GM18519 (cell line): Measurements from ENCODE around the gene DPYD.
A peak's percentile ranks its signal among the peaks of the same experiment; 100 is the strongest.

Experiments
- ATAC-seq: cut with Tn5 transposase; IDR thresholded peaks from one replicate; pipeline ENCODE4 v1.9.1; 2021; ENCODE audit warnings: mild to moderate bottlenecking, moderate library complexity; ENCODE audit not compliant: unreplicated experiment, low FRiP score

The DPYD gene

DNA sequence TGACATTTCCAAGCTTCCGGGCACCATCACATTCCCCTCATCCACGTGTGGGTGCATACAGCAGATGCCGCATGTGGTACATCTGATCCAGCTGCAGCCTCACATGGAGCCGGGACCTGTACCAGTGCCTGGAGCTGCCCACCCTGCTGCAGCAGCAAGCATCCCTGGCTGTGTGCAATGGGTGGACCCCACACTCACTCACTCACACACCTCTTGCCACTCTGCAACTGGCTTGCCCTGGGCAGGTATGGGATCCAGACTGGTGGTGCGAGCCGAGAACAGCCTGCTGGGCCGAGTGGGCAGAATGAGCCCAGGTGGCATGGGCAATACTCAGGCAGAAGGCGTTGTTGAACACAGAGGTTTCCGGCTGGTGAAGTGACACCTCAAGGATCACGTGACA, 75.0 kb downstream of the DPYD start:
- ATAC-seq: no peak

DNA sequence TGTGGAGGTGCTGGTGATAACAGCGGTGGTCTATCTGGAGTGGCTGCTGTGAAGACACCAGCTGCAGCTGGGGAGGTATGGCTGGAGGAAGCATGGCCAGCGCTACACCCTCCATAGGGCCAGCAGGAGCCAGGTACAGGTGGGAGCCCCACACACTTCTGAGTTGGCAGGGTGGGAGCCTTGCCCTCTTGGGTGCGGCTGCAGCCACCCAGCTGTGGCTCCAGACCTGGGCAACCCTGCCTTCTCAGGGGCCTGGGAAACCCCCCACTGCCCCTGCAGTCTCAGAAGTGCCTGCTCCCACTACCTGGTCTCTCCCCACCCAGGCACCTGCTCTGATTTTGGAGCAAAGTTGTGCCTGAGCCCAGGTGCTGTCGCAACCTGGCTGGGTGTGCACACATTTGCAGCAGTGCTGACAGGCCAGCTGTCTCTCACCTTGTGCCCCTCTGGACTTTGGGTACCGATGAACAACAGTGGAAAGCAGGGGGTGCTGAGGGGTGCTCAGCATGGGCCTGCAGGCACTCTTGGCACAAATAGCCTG, 76.2 kb downstream of the DPYD start:
- ATAC-seq: no peak

DNA sequence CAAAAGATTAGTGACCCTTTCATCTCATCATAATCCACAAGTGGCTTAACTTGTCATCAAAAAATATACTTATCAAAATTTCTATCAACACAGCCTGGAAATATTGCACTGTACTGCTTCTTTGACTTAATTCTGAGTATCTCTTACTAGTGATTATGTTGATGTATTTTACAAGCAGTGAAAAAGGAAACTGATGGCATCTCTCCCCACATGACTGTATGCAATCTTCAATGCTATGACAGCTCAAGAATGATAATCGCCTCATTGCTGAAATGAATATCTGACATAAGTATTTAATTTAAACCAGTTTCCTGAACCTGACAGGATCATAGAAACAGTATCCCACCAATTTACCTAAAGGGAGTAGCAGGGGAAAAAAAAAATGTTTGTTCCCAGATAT, 79.5 kb downstream of the DPYD start:
- no peak for ATAC-seq

DNA sequence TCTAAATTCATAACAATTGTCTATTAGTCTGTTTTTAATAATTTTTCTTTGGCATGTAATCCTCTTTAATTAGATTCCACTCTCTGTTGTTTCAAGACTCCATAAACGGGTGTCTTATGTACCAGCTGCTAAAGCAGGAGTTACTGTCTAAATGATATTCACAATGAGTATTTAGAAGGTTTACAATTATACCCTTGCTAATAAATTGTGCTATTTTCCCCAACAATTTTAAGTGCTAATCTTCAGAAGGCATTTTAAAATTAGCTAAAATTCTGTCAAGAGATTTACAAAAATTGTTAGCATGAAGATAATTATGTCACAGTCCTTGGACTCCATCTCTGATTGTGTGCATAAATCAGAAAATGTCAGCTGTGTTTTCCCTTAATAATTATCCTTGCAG, 83.7 kb downstream of the DPYD start:
- no peak for ATAC-seq

DNA sequence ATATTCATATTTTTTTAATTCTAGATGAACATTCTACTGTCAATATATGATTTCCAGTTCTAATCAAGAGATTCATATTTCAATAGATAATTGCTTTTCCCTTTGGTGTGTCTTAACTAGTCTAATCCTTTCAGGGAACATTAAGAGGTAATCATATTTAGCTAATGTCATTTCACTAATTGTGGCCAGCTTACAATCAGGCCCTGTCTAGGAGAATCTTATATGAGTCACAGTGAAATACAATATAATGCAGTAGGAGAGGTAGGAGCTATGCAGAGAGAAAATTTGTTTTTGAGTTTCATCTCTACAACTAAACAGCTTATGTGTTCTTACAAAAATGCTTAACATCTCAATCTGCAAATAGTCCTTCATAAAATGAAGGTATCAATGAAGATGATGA, 85.9 kb downstream of the DPYD start:
- no peak for ATAC-seq

DNA sequence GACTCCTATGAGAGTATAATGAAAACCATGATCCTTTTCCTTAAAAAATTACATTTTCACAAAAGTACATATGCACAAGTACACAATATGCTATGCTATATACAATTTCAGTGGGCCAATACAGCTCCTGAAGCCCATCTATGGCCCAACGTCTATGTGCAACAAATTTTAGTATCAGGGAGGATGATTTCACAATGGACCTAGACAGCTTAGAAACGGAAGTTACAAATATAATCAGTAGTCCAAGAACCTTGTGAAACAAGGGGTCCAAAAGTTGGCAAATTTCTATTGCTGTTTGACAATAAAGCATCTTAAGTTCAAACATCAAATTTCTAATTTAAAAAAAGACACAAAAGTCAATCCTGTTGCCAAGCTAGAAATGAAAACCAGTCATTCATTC, 87.0 kb downstream of the DPYD start:
- ATAC-seq: no peak

DNA sequence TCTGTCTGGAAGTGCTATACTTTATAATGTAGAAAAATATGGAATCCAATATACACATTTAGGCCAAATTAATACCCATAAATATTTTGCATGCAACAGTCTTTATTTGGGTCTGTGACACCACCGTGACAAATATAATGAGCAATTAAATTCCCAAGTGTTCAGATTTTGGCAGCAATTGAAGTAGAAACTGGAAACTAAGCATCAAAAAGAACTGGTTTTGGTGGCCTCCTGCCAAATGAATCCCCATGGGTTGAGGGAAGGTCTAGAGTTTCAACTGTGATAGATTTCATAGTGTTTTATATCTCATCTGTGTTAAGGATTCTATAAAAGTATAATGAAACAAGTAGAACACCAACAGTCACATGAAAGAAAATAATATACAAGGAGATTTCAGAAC, 88.4 kb downstream of the DPYD start:
- ATAC-seq: no peak

DNA sequence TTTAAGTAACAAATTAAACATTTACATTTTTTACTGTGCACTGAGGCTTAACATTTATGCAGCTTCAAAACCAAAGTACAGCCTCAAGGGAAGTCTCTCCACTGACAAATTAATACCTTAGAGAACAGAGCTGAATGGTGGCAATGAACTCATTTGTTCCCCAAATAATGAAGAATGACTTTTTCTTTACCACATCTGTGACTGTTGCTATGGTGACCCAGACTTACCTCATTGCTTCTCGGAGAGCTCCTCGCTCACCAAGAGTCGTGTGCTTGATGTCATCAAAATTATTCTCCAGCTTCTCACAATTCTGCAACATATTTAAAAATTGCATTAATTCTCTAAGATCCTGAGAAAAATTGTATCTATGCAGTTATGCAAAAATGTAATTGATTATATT, 92.9 kb downstream of the DPYD start:
- no peak for ATAC-seq

DNA sequence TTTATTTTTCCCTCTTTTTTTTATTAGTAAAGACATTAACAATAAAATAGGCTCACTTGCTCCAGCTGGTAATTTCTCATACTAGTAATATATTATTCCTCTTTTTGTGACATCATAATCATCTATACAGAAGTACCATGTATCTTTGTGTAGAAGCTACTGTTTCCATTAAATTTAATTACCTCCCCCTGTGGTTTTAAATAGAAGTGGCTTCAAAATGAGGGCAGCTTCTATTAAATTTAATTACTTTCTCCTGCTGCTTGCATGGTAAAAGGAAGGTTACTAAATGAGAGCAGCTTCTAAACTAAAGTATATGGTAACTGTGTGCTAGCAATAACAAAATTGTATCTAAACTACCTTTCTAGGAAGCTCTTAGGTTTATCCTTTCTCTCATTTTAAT, 94.0 kb downstream of the DPYD start:
- ATAC-seq: no peak

DNA sequence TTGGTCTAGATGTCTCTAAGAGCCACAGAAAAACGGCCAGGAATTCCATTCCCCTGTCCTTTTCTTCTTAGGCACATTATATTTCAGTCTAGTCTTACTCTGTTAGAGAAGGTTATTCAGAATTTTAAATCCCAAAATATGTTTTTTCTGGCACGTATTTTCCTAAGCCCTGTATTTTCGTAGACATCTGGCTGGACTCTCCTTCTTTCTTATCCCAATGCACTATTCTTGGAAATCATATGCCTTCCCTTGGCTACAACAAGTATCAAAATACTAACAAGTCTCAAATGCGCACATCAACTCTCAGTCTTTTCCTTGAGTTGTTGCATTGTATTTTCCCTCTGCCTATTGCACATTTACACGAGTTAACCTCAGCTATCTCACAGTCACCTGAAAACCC, 96.2 kb downstream of the DPYD start:
- no peak for ATAC-seq

DNA sequence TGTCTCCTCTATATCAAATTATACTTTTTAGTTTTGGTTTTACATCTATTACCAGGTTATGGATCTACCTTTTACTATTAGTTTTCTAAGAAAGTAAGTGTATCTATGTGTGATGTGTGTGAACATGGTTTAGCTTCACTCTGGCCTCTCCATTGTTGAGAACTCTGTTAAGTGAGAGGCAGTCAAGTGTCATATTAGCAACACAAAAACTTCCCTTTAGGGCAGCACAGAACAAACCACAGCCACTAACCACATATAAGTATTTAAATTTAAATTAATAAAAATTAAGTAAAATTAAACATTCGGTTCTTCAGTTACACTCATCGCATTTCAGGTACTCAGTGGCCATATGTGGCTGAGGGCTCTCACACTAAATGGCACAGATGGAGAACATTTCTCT, 96.6 kb downstream of the DPYD start:
- ATAC-seq: no peak

DNA sequence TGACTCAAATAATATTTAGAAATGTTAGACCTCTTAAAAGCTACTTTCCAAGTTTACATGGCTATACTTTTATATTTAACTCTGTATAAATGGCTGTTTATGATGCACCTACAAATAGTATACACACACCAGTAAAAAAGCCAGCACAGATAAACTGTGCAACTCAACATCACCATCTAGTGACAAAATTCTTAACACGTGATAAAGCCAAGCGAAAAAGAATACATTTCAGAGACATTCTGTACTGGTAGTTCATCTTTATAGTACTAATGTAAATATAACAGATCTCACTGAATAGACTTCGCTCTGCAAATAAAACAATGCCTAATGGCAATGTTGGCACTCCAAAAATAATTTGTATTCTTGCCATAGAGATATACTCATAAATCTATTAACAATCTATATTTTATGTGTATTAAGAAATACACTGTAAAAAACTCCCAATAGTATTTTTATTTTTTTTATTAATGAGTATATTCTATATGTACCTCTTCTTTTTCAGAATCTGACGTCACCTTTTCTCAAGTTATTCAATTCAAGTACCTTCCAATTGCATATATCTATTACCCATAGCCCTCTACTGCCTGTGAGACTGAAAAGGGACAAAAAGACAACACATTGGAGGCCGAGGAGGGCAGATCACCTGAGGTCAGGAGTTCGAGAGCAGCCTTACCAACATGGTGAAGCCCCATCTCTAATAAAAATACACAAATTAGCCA, 100.2 kb downstream of the DPYD start:
- ATAC-seq: peak; percentile 69

DNA sequence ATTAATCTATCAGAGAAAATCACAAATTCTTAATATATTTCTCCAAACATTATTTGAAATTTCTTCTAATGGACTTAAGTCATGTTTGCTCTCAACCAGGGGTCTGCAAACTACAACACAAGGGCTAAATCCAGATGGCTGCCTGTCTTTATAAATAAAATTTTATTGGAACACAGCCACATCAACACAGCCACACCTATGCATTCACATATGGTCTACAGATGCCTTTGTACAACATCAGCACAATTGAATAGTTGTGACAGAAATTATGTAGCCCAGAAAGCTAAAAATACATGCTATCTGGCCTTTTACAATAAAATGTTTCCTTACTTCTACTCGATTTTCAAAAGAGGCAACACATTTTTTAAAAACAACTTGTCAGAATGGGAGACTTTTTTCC, 103.9 kb downstream of the DPYD start:
- no peak for ATAC-seq

DNA sequence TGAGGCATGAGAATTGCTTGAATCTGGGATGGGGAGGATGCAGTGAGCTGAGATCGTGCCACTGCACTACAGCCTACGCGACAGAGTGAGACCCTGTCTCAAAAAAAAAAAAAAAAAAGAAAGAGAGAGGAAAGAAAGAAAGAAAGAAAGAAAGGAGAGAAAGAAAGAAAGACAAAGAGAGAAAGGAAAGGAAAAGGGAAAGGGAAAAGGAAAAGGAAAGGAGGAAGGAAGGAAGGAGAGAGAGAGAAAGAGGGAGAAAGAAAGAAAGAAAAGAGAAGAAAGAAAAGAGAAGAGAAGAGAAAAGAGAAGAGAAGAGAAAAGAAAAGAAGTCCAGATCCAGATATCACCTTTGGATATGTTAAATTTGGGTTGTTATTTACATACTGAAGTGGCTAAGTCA, 106.0 kb downstream of the DPYD start:
- no peak for ATAC-seq

DNA sequence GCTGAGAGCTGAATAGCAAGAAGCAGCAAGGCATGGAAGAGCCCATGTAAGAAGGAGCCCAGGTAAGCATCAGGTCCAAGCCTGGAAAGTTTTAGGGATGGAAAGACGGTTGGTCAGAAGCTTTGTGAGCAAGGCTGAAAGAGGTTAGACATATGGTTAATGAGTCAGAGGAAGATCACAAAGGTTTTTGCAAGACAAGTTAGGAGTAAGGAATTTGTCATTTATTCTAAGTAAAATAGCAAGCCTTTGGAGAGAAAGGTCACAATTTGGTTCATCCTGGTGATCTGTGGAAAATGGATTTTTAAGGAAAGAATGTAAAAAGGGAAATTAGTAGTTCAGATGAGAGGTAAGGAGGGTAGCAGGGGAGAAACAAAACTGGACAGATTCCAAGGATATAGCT, 106.7 kb downstream of the DPYD start:
- ATAC-seq: no peak

DNA sequence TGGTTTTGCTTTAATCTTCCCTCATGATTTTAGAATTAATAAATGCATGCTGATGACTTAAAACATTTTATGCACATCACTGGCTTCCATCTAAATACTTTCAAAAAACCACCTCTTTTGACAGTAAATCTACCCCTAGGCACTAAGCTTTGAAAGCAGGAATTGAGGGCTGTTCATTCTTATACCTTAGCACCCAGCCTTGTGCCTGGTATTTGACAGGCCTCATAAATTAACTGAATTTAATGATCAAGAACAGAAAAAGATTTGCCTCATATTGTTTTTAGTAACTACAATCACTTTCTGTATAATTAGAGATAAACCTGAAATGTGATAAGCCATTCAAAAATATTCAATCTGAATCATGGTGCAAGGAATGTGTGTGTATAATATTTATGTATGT, 108.8 kb downstream of the DPYD start:
- ATAC-seq: no peak

DNA sequence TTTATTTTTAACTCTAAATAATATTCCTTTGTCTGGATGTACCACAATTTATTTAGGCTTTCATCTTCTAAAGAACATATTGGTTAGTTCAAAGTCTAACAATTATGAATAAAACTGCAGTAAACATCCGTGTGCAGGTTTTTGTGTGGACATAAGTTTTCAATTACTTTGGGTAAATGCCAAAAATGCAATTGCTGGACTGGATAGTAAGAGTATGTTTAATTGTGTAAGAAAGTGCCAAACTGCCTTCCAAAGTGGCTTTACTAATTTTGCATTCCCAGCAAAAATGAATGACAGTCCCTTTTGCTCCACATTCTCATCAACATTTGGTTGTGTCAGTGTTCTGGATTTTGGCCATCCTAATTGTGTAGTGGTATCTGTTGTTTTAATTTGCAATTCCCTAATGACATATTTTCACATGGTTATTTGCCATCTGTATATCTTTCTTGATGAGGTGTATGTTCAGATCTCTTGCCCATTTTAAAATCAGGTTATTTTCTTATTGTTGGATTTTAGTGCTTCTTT, 113.8 kb downstream of the DPYD start:
- ATAC-seq: no peak

DNA sequence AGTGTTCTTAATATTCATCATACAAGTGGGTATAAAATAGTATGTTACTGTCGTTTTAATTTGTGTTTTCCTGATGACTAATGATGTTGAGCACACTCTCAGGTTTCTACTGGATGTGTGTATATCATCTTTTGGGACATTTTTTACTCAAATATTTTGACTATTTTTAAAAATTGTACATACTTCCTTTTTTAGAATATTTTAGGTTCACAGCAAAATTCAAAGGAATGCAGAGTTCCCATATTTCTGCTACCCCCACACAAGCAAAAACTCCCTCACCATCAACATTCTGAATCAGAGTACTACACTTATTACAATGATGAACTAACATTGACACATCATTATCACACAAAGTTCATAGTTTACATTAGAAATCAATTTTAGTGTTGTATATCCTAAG, 114.5 kb downstream of the DPYD start:
- no peak for ATAC-seq

DNA sequence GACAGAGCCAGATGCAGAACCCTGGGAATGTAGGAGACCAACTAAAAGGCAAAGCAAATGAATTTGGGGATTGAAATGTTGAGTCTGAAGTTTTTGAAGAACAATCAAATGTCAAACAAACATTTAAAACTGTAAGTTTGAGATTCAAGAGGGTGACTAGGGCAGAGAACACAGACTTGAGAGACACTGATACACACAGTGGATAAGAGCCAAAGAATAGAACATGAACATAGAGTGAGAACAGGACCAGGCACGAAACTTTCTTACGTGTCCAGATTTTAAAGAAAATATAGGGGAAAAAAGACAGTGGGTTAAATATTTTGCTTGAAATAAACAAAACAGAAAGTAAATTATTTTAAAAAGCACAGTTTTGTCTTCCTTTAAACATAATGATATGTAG, 115.7 kb downstream of the DPYD start:
- ATAC-seq: no peak

DNA sequence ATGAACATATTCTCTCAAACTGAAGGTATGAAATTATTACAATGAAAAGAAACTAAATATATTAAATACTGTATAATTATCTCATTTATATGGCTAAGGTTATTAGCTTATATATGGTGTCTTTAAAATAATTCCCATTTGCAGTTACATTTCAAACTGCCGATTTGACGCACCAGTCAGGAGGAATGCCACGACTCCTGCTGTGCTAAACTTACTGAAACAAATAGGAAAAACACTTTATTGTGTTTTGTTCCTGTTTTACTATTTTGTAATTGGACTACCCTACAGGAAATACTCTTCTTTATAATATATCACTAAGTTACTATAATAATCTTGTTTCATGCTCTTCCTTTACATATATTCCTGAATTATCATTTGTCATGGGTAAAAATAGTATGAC, 117.8 kb downstream of the DPYD start:
- ATAC-seq: no peak

DNA sequence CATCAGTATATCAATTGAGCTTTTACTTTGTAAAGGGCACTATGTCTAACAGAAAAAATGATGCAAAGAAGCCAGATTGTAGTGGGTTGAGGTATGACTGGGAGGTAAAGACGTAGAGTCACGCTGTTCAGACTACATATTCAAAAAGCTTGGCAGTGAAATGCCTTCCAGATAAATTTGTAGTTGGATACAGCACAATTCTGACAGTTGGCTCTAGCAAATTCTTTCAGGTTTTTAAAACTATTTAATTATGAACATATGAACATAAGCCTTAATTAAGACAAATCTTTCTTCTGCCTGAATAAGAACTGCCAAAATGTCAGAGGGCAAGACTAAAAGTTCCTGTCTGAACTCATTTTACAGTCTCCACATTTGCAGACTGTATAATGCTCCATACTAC, 118.8 kb downstream of the DPYD start:
- ATAC-seq: no peak

DNA sequence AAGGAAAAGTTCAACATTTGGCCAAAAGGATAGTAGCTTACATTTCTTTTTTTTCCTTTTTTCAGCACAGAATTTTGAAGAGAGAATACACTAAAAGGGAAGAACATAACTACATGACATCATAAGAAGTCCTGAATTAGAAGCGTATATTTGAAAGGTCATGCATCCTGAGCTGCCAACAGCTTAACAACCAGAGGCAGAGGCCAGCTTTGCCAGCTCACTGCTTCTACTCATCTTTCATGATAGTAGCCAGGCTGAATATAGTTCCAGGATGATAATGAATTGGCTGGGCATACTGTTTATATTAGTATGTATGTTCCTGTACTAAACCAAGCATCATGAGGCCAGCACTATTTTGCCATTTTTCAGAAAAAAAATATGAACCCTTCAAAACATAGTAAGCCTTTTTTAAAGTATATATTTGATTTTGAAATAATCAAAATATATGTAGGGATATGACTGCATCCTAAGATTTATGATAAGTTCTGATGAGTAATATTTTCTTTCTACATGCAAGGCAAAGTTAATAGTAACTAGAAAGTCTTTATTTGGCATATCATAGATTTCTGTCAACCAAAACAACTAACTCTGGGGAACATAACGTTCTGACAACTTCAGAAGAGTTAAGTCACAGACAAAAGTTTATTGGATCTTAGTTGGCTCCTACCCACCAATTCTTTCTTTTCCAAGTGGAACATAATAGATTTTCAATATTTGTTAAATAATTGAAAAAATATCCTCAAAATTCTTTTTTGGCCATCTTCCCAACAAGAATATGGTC, 123.2 kb downstream of the DPYD start:
- ATAC-seq: no peak
